Esophagus muscularis mucosa (tissue), 4 donors: Measurements from ENCODE around the gene ITPKA. TPM values are rescaled to one million over a fixed set of nuclear protein-coding genes. Genes with fewer than 3 reads are reported as not detected.

ENCODE experiments used
- DNase-seq: peaks from one replicate; pipeline ENCODE4 v3.0.0-alpha.2; 2017; ENCODE audit errors: extremely low spot score
- H3K27ac ChIP-seq, 4 donors: fragments of 200-600 bp; sonication (generic); replicated peaks in 1 of 4; 1 replicate in 3 of 4; 2 replicates in 1 of 4; pipeline ENCODE4 v1.5.1; 2016 to 2019; ENCODE audit warnings: mild to moderate bottlenecking in 1 of 4
- H3K27me3 ChIP-seq, 4 donors: fragments of 200-600 bp; sonication (generic); one replicate each; pipeline versions ENCODE4 v1.5.1 to v1.6.0; 2016 to 2019
- H3K36me3 ChIP-seq, 4 donors: fragments of 200-600 bp; sonication (generic); one replicate each; pipeline ENCODE4 v1.5.1; 2016 to 2019
- H3K4me1 ChIP-seq, 4 donors: fragments of 200-600 bp; sonication (generic); one replicate each; pipeline ENCODE4 v1.5.1; 2016 to 2019
- H3K4me3 ChIP-seq, 4 donors: fragments of 200-600 bp; sonication (generic); 1 replicate in 2 of 4; 2 replicates in 2 of 4; pipeline ENCODE4 v1.5.1; 2016 to 2019; ENCODE audit warnings: mild to moderate bottlenecking in 4 of 4, moderate library complexity in 1 of 4
- H3K9me3 ChIP-seq, 4 donors: fragments of 200-600 bp; sonication (generic); 1 replicate in 3 of 4; 2 replicates in 1 of 4; pipeline ENCODE4 v1.5.1; 2016 to 2019
- CTCF ChIP-seq, 3 experiments: fragments of 200-600 bp in 2 of 3; fragments of 450-650 bp in 1 of 3; sonication (generic) in 2 of 3; IDR thresholded peaks; one replicate each; pipeline ENCODE4 v1.5.1; 2017 to 2019; ENCODE audit warnings: antibody characterized with exemption in 3 of 3, mild to moderate bottlenecking in 2 of 3, moderate library complexity in 1 of 3
- EP300 ChIP-seq: sonication (generic); formaldehyde crosslinking; IDR thresholded peaks from one replicate; pipeline ENCODE4 v1.6.1; 2017; ENCODE audit warnings: antibody characterized with exemption
- POLR2A ChIP-seq: fragments of 450-650 bp; IDR thresholded peaks from one replicate; pipeline ENCODE4 v1.6.1; 2017; ENCODE audit warnings: antibody characterized with exemption, moderate library complexity, mild to moderate bottlenecking, low read depth
- POLR2AphosphoS5 ChIP-seq, 2 donors: sonication (generic); formaldehyde crosslinking; IDR thresholded peaks; one replicate each; pipeline ENCODE4 v1.6.1; 2017; ENCODE audit warnings: antibody characterized with exemption in 2 of 2
- WGBS: methylation state at CpG from one replicate; pipeline ENCODE4 v1.1.5; 2018; 5-methylcytosine and 5-hydroxymethylcytosine counted together
- intact Hi-C: fragments of 100-400 bp; cut with DNase I; formaldehyde crosslinking; loops from one replicate; pipeline ENCODE4 v1.15.1; 2023
- total RNA-seq, 4 donors: library from RNA; depleted of rRNA; stranded (reverse); fragments of >200 nt; gene quantifications; one replicate each; pipeline versions ENCODE4 v1.1.0 to v1.2.1, GENCODE V29; 2016

The ITPKA gene
- total RNA-seq, 4 donors from 2014 or later: 0.83 to 2.5 (median 0.97) TPM

DNA sequence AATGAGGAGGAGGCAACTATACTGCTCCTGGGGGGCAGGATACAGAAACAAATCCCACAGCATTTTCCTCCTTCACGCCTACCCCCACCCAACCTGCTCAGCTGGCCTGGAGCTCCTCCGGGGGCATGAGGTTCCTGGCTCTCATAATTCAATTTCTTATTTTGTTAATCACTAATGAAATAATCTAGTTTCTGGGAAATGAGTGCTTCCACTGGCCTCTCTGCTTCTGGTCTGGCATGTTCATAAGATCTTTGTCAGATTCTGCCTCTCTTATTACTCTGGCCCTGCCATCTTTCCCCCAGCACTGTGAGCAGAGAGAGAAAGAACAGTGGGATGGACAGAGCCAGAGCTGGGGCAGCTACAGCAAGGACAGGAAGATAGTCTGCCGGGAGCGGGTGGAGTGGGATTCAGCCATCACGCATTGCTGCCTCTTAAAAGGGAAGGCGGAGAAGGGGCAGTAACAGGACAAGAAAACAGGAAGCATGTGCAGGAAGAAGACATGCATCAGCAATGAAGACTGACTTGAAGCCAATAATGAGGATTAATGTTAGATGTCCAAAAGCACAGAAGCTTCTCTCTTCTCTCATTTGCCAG lies 36.8 kb downstream of the ITPKA start:
- intact Hi-C loops: no loop called here
- WGBS: 72% methylated on average over 6 of the region's 6 CpGs
- Histone ChIP-seq H3K9me3 (no peaks in the 10 kb centered on the region), H3K4me3 (no peak overlapping the region), H3K36me3 (peaks cover 56 to 100% (median 96%) of the 10 kb centered on the region in 4 donors), H3K27me3 (no peaks in the 10 kb centered on the region), H3K27ac (no peak overlapping the region), H3K4me1 (no peaks in the 10 kb centered on the region)
- no peak for TF ChIP-seq POLR2A
- TF ChIP-seq POLR2AphosphoS5 (IDR thresholded peaks at IDR 0.05): no peak
- no peak for TF ChIP-seq EP300
- no peak for TF ChIP-seq CTCF (IDR thresholded peaks at IDR 0.05)
- DNase-seq: no peak

- no peaks in the 10 kb centered on the region for H3K9me3 ChIP-seq
- no peaks in the 10 kb centered on the region for H3K27me3 ChIP-seq
- no peak for DNase-seq
- no peak overlapping the region for H3K27ac ChIP-seq
- intact Hi-C loops: no loop called here
- H3K4me3 ChIP-seq: no peak overlapping the region
- TF ChIP-seq POLR2A (no peak), EP300 (no peak), CTCF (IDR thresholded peaks at IDR 0.05) (no peak), POLR2AphosphoS5 (IDR thresholded peaks at IDR 0.05) (no peak)
- H3K4me1 ChIP-seq: no peaks in the 10 kb centered on the region
- peaks cover 26 to 70% (median 61%) of the 10 kb centered on the region in 4 donors for H3K36me3 ChIP-seq
- WGBS: 68% methylated on average over 1 of the region's 1 CpG
These were observed 41.9 kb downstream of the ITPKA start for GRCh38 chr15:41535544-41535943.

DNA sequence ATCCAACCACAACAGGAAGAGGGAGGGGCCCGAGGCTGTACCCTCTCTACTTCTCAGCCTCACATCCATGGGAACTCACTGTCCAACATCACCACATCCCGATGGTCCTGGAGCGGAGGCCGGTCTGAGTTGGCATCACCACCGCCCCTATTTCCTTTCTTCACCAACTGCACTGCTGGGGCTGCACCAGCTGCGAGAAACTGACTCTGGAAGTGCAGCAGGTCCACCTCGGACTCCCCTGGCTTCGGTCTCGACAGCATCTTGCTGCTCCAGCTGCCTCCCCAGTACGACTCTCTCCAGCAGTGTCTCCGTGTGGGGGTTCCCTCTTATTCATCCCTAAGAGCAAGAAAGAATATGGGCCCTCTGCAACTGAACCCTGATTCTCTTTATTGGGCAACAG lies 43.2 kb downstream of the ITPKA start:
- no peaks in the 10 kb centered on the region for H3K9me3 ChIP-seq
- H3K36me3 ChIP-seq: peaks cover 26 to 57% (median 49%) of the 10 kb centered on the region in 4 donors
- no peak for TF ChIP-seq POLR2A
- no peak for TF ChIP-seq POLR2AphosphoS5 (IDR thresholded peaks at IDR 0.05)
- no peak for TF ChIP-seq EP300
- no peak for TF ChIP-seq CTCF (IDR thresholded peaks at IDR 0.05)
- no peaks in the 10 kb centered on the region for H3K4me1 ChIP-seq
- no peak overlapping the region for H3K27ac ChIP-seq
- 89% methylated on average over 11 of the region's 11 CpGs for WGBS
- H3K27me3 ChIP-seq: no peaks in the 10 kb centered on the region
- intact Hi-C loops: no loop called here
- no peak overlapping the region for H3K4me3 ChIP-seq
- no peak for DNase-seq

DNA sequence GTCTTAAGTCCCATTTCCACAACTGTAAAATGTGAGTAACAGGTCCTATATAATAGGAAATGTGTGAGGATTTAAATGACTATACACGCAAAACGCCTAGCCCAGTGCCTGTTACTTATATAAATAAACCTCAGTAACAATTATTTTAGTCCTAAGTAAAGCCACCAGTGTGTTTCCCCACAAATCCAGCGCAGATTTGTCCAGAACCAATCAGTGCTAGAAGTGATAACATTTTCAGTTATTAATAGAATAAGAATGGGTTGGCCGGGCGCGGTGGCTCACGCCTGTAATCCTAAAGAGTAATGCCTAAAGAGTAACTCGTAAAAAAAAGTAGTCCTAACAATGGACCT lies 49.8 kb downstream of the ITPKA start:
- WGBS: 16% methylated on average over 8 of the region's 8 CpGs

More for the DNA sequence above, 49.8 kb downstream of the ITPKA start:
- H3K9me3 ChIP-seq: no peaks in the 10 kb centered on the region
- peak overlapping the region; percentile 72 to 80 (median 76) for H3K27ac ChIP-seq
- no peak for DNase-seq
- no peak for TF ChIP-seq POLR2AphosphoS5 (IDR thresholded peaks at IDR 0.05)
- TF ChIP-seq POLR2A: no peak
- TF ChIP-seq EP300: no peak
- TF ChIP-seq CTCF (IDR thresholded peaks at IDR 0.05): no peak
- H3K4me3 ChIP-seq: peak overlapping the region; percentile 74 to 99 (median 82)
- H3K36me3 ChIP-seq: no peaks in the 10 kb centered on the region
- H3K27me3 ChIP-seq: no peaks in the 10 kb centered on the region
- peaks cover 9 to 19% (median 16%) of the 10 kb centered on the region in 4 donors for H3K4me1 ChIP-seq
- intact Hi-C loops: no loop called here
